HG02943 (cell line): ENCODE results near the gene ARHGEF10L.

Source experiments
- ATAC-seq: cut with Tn5 transposase; IDR thresholded peaks from one replicate; pipeline ENCODE4 v1.9.1; 2021; ENCODE audit warnings: mild to moderate bottlenecking, low read depth, moderate library complexity; ENCODE audit not compliant: unreplicated experiment

Gene ARHGEF10L

GRCh38 chr1:17521946-17522612, 17.4 kb upstream of the ARHGEF10L start:
- no peak for ATAC-seq

GRCh38 chr1:17523321-17524041, 16.0 kb upstream of the ARHGEF10L start:
- ATAC-seq, result no peak

DNA sequence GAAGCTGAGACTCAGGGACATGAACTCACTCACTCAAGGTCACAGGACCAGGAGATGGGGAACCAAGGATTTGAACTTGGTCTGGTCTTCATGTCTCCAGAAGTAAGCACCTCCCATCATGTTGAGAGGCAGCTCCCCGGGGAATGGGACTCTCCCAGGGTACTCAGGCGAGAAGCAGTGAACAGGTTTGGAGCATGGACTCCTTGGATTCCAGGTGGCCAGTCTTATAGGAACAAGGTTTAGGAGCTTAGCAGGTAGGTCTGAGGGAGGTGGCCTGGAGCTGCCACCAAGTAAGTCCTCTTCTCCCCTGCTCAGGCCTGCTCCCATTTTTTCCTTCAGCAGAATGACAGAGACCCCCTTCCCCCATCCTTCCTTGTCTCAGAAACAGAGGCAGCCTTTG, 14.9 kb upstream of the ARHGEF10L start:
- ATAC-seq, result no peak

GRCh38 chr1:17525996-17526686, 13.4 kb upstream of the ARHGEF10L start:
- no peak for ATAC-seq

GRCh38 chr1:17527036-17527914, 12.2 kb upstream of the ARHGEF10L start:
- no peak for ATAC-seq

DNA sequence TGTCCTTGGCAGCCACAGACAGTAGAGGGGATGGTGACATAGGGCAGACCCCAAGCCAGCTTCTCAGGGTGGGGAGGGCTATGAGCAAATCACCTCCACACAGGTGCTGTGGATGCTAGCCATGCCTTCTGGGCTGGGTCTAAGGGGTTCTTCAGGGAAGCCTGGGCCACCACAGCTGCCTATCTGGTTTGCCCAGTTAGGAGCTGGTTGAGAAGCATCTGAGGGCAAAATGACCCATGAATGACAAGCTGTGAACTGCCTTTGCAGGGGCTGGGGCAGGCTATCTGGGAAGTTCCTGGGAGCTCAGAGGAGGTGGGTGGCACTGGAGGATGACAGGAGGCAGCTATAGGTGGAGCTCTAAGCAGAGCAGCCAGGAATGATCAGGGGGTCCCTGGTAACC, 10.1 kb upstream of the ARHGEF10L start:
- no peak for ATAC-seq

DNA sequence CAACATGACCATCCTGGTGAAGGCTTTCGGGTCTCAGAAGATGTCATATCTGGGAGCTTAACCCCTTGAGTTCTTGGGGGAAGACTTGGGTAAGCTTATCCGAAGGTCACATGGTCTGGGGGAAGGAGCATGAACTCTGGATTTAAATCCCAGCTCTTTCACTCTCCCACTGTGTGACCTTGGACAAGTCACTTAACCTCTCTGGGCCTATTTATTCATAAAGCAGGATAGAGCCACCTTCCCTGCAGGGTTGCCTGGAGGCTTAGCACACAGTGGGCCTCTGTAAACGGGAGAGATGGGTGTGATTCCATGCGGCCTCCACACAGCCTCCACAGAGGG, 8.2 kb upstream of the ARHGEF10L start:
- no peak for ATAC-seq

DNA sequence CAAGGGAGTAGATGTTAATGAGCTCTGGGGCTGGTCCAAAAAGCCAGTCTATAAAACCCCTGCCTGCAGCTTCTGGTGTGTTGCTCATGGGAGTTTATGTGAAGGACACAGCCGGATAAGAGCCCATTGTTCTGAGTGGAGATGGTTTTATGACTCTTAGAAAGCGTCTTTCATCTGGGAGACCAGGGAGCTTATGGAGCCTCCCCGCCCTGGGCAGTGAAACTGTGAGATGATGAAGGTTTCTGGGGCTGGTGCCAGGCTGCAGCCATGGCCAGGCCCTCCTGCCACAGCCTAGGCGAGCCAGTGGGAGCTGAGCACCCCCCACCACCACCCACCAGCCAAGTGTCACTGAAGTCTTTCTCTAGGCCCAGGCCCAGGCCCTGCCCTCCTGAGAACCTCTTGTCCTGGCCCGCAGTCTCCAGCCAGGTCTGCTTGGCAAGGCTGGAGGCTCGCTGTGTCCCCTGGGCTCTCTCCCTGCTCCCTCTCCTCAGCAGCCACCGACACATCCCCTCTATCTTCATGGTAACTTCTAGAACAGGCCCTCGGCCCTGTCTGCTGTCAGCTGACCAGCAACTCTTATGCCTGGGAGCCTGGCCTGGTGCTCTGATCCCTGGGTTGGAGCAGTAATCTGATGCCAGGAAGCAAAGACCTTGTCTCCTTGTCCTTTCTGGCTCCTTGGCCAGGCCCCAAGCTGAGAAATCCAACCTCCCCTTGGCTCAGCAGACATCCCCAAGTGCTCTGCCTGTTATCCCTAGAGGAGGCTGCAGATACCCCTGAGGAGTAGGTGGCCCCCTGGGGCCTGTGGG, 7.6 kb upstream of the ARHGEF10L start:
- ATAC-seq, result no peak

- no peak for ATAC-seq
Measured at GRCh38 chr1:17533201-17533600, 6.3 kb upstream of the ARHGEF10L start.

DNA sequence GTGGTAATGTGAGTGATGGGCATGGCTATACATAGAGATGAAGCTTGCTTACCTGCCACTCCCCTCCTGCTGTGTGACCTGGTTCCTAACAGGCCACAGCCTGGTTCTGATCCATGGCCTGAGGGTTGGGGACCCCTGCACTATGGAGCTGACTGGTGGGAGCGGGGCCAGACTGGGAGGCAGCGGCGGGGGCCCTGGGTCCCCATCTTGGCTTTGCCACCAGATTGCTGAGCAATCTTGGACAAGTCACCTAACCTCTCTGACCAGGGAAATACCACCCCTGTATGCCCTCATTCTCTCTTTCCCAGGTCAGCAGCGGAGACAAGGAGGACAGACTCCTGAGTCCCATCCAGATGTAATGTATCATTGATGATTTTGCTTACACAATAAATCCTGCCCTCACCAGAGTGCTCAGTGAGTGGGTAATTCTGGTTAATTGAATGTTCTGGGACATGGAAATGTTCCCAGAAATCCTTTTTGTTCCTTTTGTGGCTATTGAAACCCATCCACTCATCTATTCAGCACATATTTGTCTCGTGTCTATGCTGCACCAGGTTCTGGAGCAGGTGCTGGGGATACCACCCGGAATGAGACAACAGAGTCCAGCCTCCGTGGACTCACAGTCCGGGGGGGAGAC, 4.1 kb upstream of the ARHGEF10L start:
- no peak for ATAC-seq

GRCh38 chr1:17538010-17538409, 1.5 kb upstream of the ARHGEF10L start:
- ATAC-seq, result no peak

DNA sequence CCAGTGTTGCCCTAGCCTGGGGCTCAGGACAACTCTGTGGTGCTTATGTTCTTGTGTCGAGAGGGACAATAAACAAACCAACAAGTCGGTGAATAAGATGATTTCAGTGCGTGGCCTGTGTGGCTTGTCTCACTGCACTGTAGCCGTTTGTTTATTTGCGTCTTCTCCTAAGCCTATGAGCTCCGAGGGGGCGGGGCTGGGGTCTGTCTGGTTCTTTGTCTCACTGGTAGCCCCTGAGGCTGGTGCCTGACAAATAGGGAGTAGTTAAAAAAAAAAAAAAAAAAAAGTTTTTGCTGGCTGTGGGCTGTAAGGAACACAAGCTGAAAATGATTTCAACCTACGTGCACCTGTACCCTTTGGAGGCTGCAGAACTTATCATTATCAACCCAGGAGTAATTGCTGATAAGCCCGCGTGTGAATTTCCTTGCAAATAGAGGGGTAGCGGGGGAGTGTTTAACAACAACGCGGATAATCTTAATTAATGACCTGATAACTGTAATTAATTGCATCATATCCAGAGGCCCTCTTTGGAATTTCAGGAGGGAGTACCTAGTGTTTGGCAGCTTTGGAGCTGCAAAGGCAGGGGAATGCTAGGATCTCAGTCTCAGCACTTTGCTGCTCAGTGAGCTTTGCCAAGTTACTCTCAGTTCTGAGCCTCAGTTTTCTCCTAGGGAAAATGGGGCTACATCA, 925 bp upstream of the ARHGEF10L start:
- ATAC-seq, result no peak

DNA sequence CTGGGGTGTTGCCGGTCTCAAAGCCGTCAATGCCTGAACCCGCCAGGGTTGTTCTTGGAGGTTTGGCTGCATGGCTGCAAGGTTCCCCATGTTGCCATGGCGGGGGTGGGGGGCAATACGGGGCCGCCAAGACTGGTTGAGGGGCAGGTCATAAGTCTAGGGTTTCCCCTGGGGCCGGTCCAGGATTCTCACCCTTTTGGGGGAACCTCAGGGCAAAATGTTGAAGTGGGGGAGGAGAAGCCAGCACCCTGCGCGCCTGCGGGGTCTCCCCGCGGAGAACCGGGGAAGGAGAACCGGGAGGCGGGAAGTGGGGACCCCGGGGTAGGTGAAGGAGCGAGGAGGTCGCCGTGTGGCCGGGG, 401 bp upstream of the ARHGEF10L start:
- no peak for ATAC-seq

GRCh38 chr1:17540255-17541001, 930 bp downstream of the ARHGEF10L start:
- no peak for ATAC-seq

- ATAC-seq, result no peak
Measured at GRCh38 chr1:17542645-17543044, 3.1 kb downstream of the ARHGEF10L start.

DNA sequence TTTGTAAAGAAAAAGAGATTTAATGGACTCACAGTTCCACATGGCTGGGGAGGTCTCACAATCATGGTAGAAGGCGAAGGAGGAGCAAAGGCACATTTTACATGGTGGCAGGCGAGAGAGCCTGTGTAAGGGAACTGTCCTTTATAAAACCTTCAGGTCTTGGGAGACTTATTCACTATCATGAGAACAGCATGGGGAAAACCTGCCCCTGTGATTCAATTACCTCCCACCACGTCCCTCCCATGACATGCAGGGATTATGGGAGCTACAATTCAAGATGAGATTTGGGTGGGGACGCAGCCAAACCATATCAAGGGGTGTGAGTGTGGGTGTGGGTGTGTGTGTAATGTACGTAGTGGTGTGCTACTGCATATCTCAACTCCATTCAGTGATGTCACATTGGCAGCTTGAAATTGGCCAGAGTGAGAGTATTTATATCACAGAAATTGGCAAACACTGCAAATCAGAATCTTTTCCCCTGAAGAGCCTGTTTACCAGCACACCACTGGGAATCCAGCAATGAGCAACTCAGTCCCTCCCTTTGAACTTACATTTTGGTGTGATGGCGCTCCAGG, 5.4 kb downstream of the ARHGEF10L start:
- ATAC-seq, result no peak

DNA sequence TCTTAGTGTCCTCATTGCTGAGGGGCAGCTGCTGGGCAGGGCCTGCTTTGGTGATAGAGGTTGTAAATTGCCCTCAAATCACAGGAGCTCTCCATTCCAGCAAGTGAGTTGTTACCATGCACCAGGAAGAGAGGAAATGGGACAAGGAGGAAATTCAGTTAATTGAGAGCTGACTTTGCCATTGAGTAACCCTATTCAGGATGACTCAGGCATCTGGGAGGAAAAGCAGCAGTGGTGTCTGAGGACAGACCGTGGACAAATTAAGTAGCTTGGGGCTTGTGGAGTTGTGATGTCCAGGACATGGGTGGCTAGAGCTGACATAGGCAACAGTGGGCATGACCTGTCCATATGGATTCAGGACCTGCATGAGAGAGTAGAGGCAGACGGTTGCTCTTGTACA, 5.9 kb downstream of the ARHGEF10L start:
- no peak for ATAC-seq
